Measurements from ENCODE around the gene KIF23. TPM values are rescaled to one million over a fixed set of nuclear protein-coding genes. Genes with fewer than 3 reads are reported as not detected.

KIF23 gene
- total and polyA plus RNA-seq, 7 experiments from 2014 or later, result 0.30 to 39.4 (median 0.72) TPM; not detected in 3

DNA sequence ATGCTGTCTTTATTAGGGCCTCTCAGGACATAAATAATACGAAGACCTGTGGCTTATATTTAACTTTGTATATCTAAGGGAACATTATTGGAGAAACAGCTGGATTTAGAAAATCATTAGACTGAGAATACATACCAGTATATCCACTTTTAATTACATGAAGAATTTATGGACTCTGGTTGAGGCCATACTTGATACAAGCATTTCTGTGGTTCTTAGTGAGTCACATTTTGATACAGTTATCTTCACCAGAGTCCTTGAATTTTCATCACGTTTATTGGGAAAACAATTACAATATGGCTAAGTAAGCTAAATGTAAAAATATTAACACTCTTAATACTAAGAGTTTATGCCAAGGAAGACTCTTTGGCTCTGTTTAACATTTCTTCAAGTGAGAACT is 9.9 kb downstream of the KIF23 start:
- ChIA-PET CTCF (interaction anchor here (0.6 to 1.9 kb wide), 2 partner anchors 9 to 1323 kb away, joined by 3 to 5 read pairs; no protein-coding TSS in a partner anchor), POLR2A (no interaction called here)
- intact Hi-C loops (cut with micrococcal nuclease), result no loop called here
- H3K4me3 Mint-ChIP-seq, result no peak overlapping the region
- no peak for DNase-seq
- Histone ChIP-seq H3K27me3 (ENCODE audit: control insufficient read depth in 2 of 2, insufficient read depth in 2 of 2, low read length in 2 of 2) (no peaks in the 10 kb centered on the region), H3K27ac (ENCODE audit: low read depth, low read length) (no peak overlapping the region), H3K4me1 (ENCODE audit: control insufficient read depth in 2 of 2, insufficient read depth in 2 of 2, low read length in 2 of 2) (no peaks in the 10 kb centered on the region), H3K9me3 (ENCODE audit: control insufficient read depth in 2 of 3, low read length in 3 of 3) (no peaks in the 10 kb centered on the region), H3K36me3 (ENCODE audit: control insufficient read depth in 2 of 3, insufficient read depth in 3 of 3, low read length in 3 of 3) (no peaks in the 10 kb centered on the region), H3K4me3 (ENCODE audit: low read length) (no peak overlapping the region)
- no peaks in the 10 kb centered on the region for H3K27me3 Mint-ChIP-seq
- peaks cover 0 to 6% (median 0%) of the 10 kb centered on the region in 7 donors for H3K4me1 Mint-ChIP-seq
- ATAC-seq, result no peak
- no peak overlapping the region for H3K27ac Mint-ChIP-seq
- no peaks in the 10 kb centered on the region for H3K9me3 Mint-ChIP-seq
- H3K36me3 Mint-ChIP-seq, result peaks cover 0 to 36% (median 0%) of the 10 kb centered on the region in 5 donors

DNA sequence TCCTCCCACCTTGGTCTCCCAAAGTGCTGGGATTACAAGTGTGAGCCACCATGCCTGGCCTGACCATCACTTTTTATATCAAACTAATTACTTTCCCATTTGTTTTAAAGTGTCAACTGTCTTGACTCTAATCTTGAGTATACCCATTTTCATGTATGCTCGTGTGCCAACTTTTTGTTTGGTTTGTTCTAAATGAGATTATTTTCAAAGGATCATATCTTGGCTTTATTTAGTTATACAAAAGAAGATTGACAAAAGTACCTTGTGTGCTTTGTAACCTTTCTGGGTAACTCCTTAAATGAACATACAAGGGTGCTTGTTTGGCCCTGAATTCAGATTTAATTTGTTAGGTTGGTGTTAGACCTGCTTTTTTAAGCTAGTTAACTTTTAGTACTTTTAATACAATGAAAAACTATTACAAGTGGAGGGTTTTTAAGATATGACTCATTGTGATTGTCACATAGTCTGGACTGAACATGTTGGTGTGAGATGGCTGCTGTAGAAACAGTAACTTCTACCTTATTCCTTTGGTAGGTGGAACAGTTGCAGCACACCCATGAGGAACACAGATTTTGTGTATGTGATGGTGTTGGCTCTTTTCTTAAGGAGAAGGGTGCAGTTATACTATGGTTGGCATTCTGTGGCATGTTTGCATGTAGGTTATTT is 10.7 kb downstream of the KIF23 start:
- ChIA-PET POLR2A (no interaction called here), CTCF (interaction anchor here (1.9 kb wide), 1 partner anchor 8 kb away, joined by 5 read pairs; no protein-coding TSS in a partner anchor)
- no peaks in the 10 kb centered on the region for H3K27me3 ChIP-seq (ENCODE audit: control insufficient read depth in 2 of 2, insufficient read depth in 2 of 2, low read length in 2 of 2)
- H3K27ac Mint-ChIP-seq, result no peak overlapping the region
- no peaks in the 10 kb centered on the region for H3K9me3 Mint-ChIP-seq
- no peak for ATAC-seq
- no peak overlapping the region for H3K4me3 ChIP-seq (ENCODE audit: low read length)
- DNase-seq, result no peak
- H3K27me3 Mint-ChIP-seq, result no peaks in the 10 kb centered on the region
- no peaks in the 10 kb centered on the region for H3K36me3 ChIP-seq (ENCODE audit: control insufficient read depth in 2 of 3, insufficient read depth in 3 of 3, low read length in 3 of 3)
- intact Hi-C loops (cut with micrococcal nuclease), result no loop called here
- H3K9me3 ChIP-seq (ENCODE audit: control insufficient read depth in 2 of 3, low read length in 3 of 3), result no peaks in the 10 kb centered on the region
- no peaks in the 10 kb centered on the region for H3K4me1 ChIP-seq (ENCODE audit: control insufficient read depth in 2 of 2, insufficient read depth in 2 of 2, low read length in 2 of 2)
- no peak overlapping the region for H3K4me3 Mint-ChIP-seq
- H3K27ac ChIP-seq (ENCODE audit: low read depth, low read length), result no peak overlapping the region
- H3K4me1 Mint-ChIP-seq, result no peaks in the 10 kb centered on the region
- H3K36me3 Mint-ChIP-seq, result peaks cover 0 to 33% (median 0%) of the 10 kb centered on the region in 5 donors

DNA sequence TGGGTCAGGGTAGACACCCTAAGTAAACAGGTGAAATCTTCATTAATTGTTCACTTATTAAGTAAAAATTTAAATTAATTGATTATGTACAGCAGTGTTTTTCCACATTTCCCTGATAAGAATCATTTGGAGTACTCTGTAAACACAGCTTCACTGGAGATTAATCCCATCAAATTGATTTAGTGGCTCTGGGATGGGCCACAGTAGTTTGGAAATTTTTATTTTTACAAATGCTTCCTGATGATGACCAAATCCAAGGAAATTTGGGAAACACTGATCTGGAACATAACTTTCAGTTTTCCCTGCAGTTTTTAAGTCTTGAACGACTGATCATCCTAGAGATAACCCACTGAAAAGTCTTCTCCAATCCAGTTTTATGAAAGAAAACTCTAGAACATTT is 19.7 kb downstream of the KIF23 start:
- Histone ChIP-seq H3K9me3 (ENCODE audit: control insufficient read depth in 2 of 3, low read length in 3 of 3) (no peaks in the 10 kb centered on the region), H3K4me1 (ENCODE audit: control insufficient read depth in 2 of 2, insufficient read depth in 2 of 2, low read length in 2 of 2) (no peaks in the 10 kb centered on the region), H3K27ac (ENCODE audit: low read depth, low read length) (no peak overlapping the region), H3K36me3 (ENCODE audit: control insufficient read depth in 2 of 3, insufficient read depth in 3 of 3, low read length in 3 of 3) (no peaks in the 10 kb centered on the region), H3K4me3 (ENCODE audit: low read length) (no peak overlapping the region), H3K27me3 (ENCODE audit: control insufficient read depth in 2 of 2, insufficient read depth in 2 of 2, low read length in 2 of 2) (no peaks in the 10 kb centered on the region)
- DNase-seq (no peak), ATAC-seq (no peak)
- peaks cover 0 to 51% (median 0%) of the 10 kb centered on the region in 5 donors for H3K36me3 Mint-ChIP-seq
- no peaks in the 10 kb centered on the region for H3K27me3 Mint-ChIP-seq
- H3K4me1 Mint-ChIP-seq, result peaks cover 0 to 2% (median 0%) of the 10 kb centered on the region in 7 donors
- no peak overlapping the region for H3K4me3 Mint-ChIP-seq
- POLR2A ChIA-PET, result interaction anchor here (1.1 kb wide), 1 partner anchor 20 kb away, joined by 3 read pairs; no protein-coding TSS in a partner anchor
- intact Hi-C loops (cut with micrococcal nuclease), result no loop called here
- no peak overlapping the region for H3K27ac Mint-ChIP-seq
- CTCF ChIA-PET, result no interaction called here
- no peaks in the 10 kb centered on the region for H3K9me3 Mint-ChIP-seq

DNA sequence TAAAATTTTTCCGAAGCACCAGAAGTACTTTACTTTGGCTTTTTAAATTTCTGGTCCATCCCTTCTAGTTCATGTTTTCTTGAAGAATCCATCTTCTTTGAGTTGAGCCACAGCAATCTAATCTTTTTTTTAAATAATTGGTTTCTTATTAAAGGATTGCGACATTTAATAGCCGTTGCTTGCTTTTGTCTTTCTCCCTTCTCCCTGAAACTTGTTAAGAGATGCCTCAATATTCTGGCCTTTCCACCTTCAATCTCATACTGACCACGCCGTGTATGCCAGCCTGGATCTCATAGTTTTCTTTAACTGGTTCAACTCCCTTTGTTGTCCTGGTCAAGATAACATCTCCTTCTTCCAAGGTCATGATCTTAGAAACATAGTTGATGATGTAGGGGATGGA is 20.1 kb downstream of the KIF23 start:
- H3K9me3 ChIP-seq (ENCODE audit: control insufficient read depth in 2 of 3, low read length in 3 of 3), result no peaks in the 10 kb centered on the region
- Mint-ChIP-seq H3K4me1 (peaks cover 0 to 2% (median 0%) of the 10 kb centered on the region in 7 donors), H3K27ac (no peak overlapping the region), H3K36me3 (peaks cover 0 to 48% (median 0%) of the 10 kb centered on the region in 5 donors), H3K4me3 (no peak overlapping the region), H3K9me3 (no peaks in the 10 kb centered on the region), H3K27me3 (no peaks in the 10 kb centered on the region)
- CTCF ChIA-PET, result no interaction called here
- ATAC-seq (no peak), DNase-seq (no peak)
- intact Hi-C loops (cut with micrococcal nuclease), result no loop called here
- H3K27me3 ChIP-seq (ENCODE audit: control insufficient read depth in 2 of 2, insufficient read depth in 2 of 2, low read length in 2 of 2), result no peaks in the 10 kb centered on the region
- H3K27ac ChIP-seq (ENCODE audit: low read depth, low read length), result no peak overlapping the region
- no peaks in the 10 kb centered on the region for H3K4me1 ChIP-seq (ENCODE audit: control insufficient read depth in 2 of 2, insufficient read depth in 2 of 2, low read length in 2 of 2)
- no peaks in the 10 kb centered on the region for H3K36me3 ChIP-seq (ENCODE audit: control insufficient read depth in 2 of 3, insufficient read depth in 3 of 3, low read length in 3 of 3)
- no peak overlapping the region for H3K4me3 ChIP-seq (ENCODE audit: low read length)
- POLR2A ChIA-PET, result interaction anchor here (1.1 kb wide), 1 partner anchor 19 kb away, joined by 3 read pairs; no protein-coding TSS in a partner anchor

DNA sequence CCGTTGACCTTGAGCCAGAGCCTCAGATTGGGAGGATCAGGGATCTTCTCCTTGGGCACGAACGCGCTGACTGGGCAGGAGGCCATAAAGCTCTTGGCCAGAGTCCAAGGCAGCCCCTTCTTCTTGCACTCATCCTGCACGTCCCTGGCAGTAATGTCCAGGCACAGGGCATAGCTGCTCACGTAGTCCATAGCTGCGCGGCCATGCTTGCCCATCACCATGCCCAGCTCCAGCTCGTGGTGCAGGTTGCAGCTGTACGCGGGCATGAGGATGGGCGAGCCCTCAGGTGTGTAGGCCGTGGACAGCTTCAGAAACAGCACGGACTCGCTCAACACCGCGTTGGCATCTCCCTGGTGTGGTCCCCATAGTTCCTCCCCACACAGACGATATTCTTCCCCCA is 20.5 kb downstream of the KIF23 start:
- CTCF ChIA-PET, result no interaction called here
- intact Hi-C loops (cut with micrococcal nuclease), result no loop called here

DNA sequence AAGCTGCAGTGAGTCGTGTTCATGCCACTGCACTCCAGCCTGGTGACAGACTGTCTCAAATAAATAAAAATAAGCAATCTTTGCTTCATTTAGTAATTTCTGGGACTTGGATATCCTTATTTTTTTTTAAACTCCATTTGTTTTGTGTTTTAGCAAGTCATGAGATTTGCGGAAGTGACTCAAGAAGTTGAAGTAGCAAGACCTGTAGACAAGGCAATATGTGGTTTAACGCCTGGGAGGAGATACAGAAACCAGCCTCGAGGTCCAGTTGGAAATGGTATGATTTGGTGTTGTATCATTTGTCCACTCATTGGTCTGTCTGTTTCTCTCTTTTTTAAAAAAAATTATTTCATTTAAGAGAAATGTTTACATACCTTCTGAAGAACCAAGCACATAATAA is 21.8 kb downstream of the KIF23 start:
- peaks cover 0 to 39% (median 0%) of the 10 kb centered on the region in 5 donors for H3K36me3 Mint-ChIP-seq
- H3K27ac Mint-ChIP-seq, result peak overlapping the region in 1 of 9 donors; percentile 47
- H3K27ac ChIP-seq (ENCODE audit: low read depth, low read length), result no peak overlapping the region
- POLR2A ChIA-PET, result interaction anchor here (0.6 kb wide), 1 partner anchor 167 kb away, joined by 3 read pairs; no protein-coding TSS in a partner anchor
- no peaks in the 10 kb centered on the region for H3K36me3 ChIP-seq (ENCODE audit: control insufficient read depth in 2 of 3, insufficient read depth in 3 of 3, low read length in 3 of 3)
- peaks cover 0 to 2% (median 0%) of the 10 kb centered on the region in 7 donors for H3K4me1 Mint-ChIP-seq
- H3K27me3 ChIP-seq (ENCODE audit: control insufficient read depth in 2 of 2, insufficient read depth in 2 of 2, low read length in 2 of 2), result no peaks in the 10 kb centered on the region
- no peak overlapping the region for H3K4me3 Mint-ChIP-seq
- H3K4me3 ChIP-seq (ENCODE audit: low read length), result no peak overlapping the region
- H3K9me3 Mint-ChIP-seq, result peaks cover 0 to 1% (median 0%) of the 10 kb centered on the region in 11 donors
- DNase-seq (no peak), ATAC-seq (no peak)
- CTCF ChIA-PET, result interaction anchor here (0.5 kb wide), 1 partner anchor 824 kb away, joined by 3 read pairs; no protein-coding TSS in a partner anchor
- H3K9me3 ChIP-seq (ENCODE audit: control insufficient read depth in 2 of 3, low read length in 3 of 3), result no peaks in the 10 kb centered on the region
- H3K4me1 ChIP-seq (ENCODE audit: control insufficient read depth in 2 of 2, insufficient read depth in 2 of 2, low read length in 2 of 2), result no peaks in the 10 kb centered on the region
- intact Hi-C loops (cut with micrococcal nuclease), result no loop called here
- H3K27me3 Mint-ChIP-seq, result no peaks in the 10 kb centered on the region

More for the DNA sequence above, 20.5 kb downstream of the KIF23 start:
- H3K27me3 ChIP-seq (ENCODE audit: control insufficient read depth in 2 of 2, insufficient read depth in 2 of 2, low read length in 2 of 2), result no peaks in the 10 kb centered on the region
- Mint-ChIP-seq H3K4me3 (no peak overlapping the region), H3K9me3 (no peaks in the 10 kb centered on the region), H3K4me1 (peaks cover 0 to 2% (median 0%) of the 10 kb centered on the region in 7 donors), H3K27me3 (no peaks in the 10 kb centered on the region), H3K36me3 (peaks cover 0 to 47% (median 0%) of the 10 kb centered on the region in 5 donors), H3K27ac (no peak overlapping the region)
- H3K4me1 ChIP-seq (ENCODE audit: control insufficient read depth in 2 of 2, insufficient read depth in 2 of 2, low read length in 2 of 2), result no peaks in the 10 kb centered on the region
- H3K27ac ChIP-seq (ENCODE audit: low read depth, low read length), result no peak overlapping the region
- POLR2A ChIA-PET, result interaction anchor here (1.1 kb wide), 1 partner anchor 19 kb away, joined by 3 read pairs; no protein-coding TSS in a partner anchor
- H3K4me3 ChIP-seq (ENCODE audit: low read length), result no peak overlapping the region
- H3K9me3 ChIP-seq (ENCODE audit: control insufficient read depth in 2 of 3, low read length in 3 of 3), result no peaks in the 10 kb centered on the region
- no peaks in the 10 kb centered on the region for H3K36me3 ChIP-seq (ENCODE audit: control insufficient read depth in 2 of 3, insufficient read depth in 3 of 3, low read length in 3 of 3)
- ATAC-seq (no peak), DNase-seq (no peak)

All from naive thymus-derived CD4-positive, alpha-beta T cell (primary cell).